PC-9 (cell line): Measurements from ENCODE around the gene STARD8. TPM values are rescaled to one million over a fixed set of nuclear protein-coding genes. Genes with fewer than 3 reads are reported as not detected.

Source experiments
- BruUV-seq: library from RNA; stranded (reverse); fragments of 400-500 nt; replicated peaks from 2 replicates; lab custom pipeline; 2021; lab: Mats Ljungman, UMichigan
- CTCF ChIA-PET: fragments of 300-600 bp; sonication (Branson Sonifier 250); formaldehyde crosslinking; loops from one replicate; lab custom pipeline; 2022; ENCODE audit warnings: antibody characterized with exemption; lab: Charles Lee
- POLR2A ChIA-PET: fragments of 300-600 bp; sonication (Branson Sonifier 250); formaldehyde crosslinking; loops from one replicate; lab custom pipeline; 2022; ENCODE audit warnings: antibody characterized with exemption; ENCODE audit not compliant: unreplicated experiment; lab: Charles Lee
- DNase-seq, 2 experiments: peaks; one replicate each; pipeline versions ENCODE4 v3.0.0 to v3.0.0-alpha.2; 2015 to 2022; ENCODE audit warnings: mixed read lengths in 1 of 2
- H2AFZ ChIP-seq: fragments of 200-600 bp; sonication (generic); 2 replicates; pipeline ENCODE4 v1.8.1; 2017; ENCODE audit warnings: antibody characterized with exemption
- H3F3A ChIP-seq: fragments of 200-600 bp; sonication (generic); 2 replicates; pipeline ENCODE4 v1.8.1; 2017; ENCODE audit warnings: antibody characterized with exemption, mild to moderate bottlenecking, low read depth; ENCODE audit not compliant: insufficient read depth
- H3K27ac ChIP-seq: fragments of 200-600 bp; sonication (generic); 2 replicates; pipeline ENCODE4 v1.6.1; 2016; ENCODE audit warnings: mixed run types
- H3K27me3 ChIP-seq: fragments of 200-600 bp; sonication (generic); 2 replicates; pipeline ENCODE4 v1.6.1; 2016; ENCODE audit warnings: low read depth, mixed run types; ENCODE audit not compliant: insufficient read depth
- H3K36me3 ChIP-seq: fragments of 200-600 bp; sonication (generic); 2 replicates; pipeline ENCODE4 v1.6.1; 2016; ENCODE audit warnings: low read depth, mixed run types
- H3K4me1 ChIP-seq: fragments of 200-600 bp; sonication (generic); replicated peaks from 2 replicates; pipeline ENCODE4 v1.6.1; 2016; ENCODE audit warnings: mixed run types; ENCODE audit not compliant: insufficient read depth
- H3K4me2 ChIP-seq: fragments of 200-600 bp; sonication (generic); 2 replicates; pipeline ENCODE4 v1.6.1; 2017; ENCODE audit warnings: mixed run types
- H3K4me3 ChIP-seq: fragments of 200-600 bp; sonication (generic); 2 replicates; pipeline ENCODE4 v1.6.1; 2016; ENCODE audit warnings: mixed run types
- H3K79me2 ChIP-seq: fragments of 200-600 bp; sonication (generic); 2 replicates; pipeline ENCODE4 v1.6.1; 2017; ENCODE audit warnings: low read depth, mixed run types
- H3K9me2 ChIP-seq: fragments of 200-600 bp; sonication (generic); 2 replicates; pipeline ENCODE4 v1.8.1; 2017; ENCODE audit warnings: mild to moderate bottlenecking; ENCODE audit not compliant: insufficient read depth
- H3K9me3 ChIP-seq: fragments of 200-600 bp; sonication (generic); 2 replicates; pipeline ENCODE4 v1.8.1; 2016; ENCODE audit warnings: low read depth; ENCODE audit not compliant: insufficient read depth
- H4K20me1 ChIP-seq: fragments of 200-600 bp; sonication (generic); 2 replicates; pipeline ENCODE4 v1.8.1; 2017; ENCODE audit not compliant: insufficient read depth
- CTCF ChIP-seq: fragments of 200-600 bp; sonication (generic); conservative IDR thresholded peaks from 2 replicates; pipeline ENCODE4 v1.6.1; 2017; ENCODE audit warnings: mixed run types, antibody characterized with exemption, mild to moderate bottlenecking, moderate library complexity
- EZH2 ChIP-seq: fragments of 200-600 bp; sonication (generic); IDR thresholded peaks from 2 replicates; pipeline ENCODE4 v1.8.0; 2017; ENCODE audit warnings: antibody characterized with exemption, low read depth
- intact Hi-C: fragments of 100-400 bp; cut with micrococcal nuclease; formaldehyde crosslinking; loops from one replicate; pipeline ENCODE4 v1.10.0; 2022; ENCODE audit not compliant: unreplicated experiment
- total RNA-seq: library from RNA; stranded (reverse); gene quantifications from 2 replicates; pipeline ENCODE4 v1.2.3, GENCODE V29; 2021

The STARD8 gene
- total RNA-seq, 1 experiment from 2014 or later, result 2.2 TPM

GRCh38 chrX:68681443-68681941, 34.0 kb downstream of the STARD8 start:
- H3K27me3 ChIP-seq, result no peaks in the 10 kb centered on the region
- H3K4me3 ChIP-seq, result no peak overlapping the region
- no peak overlapping the region for H2AFZ ChIP-seq
- no peak for TF ChIP-seq EZH2
- TF ChIP-seq CTCF, result no peak
- no peaks in the 10 kb centered on the region for H3K79me2 ChIP-seq
- no peaks in the 10 kb centered on the region for H3K36me3 ChIP-seq
- ChIA-PET POLR2A (interaction anchor here (0.5 kb wide), 1 partner anchor 93 kb away, joined by 11 read pairs; no protein-coding TSS in a partner anchor), CTCF (no interaction called here)
- no peak overlapping the region for H3K27ac ChIP-seq
- H3F3A ChIP-seq, result no peaks in the 10 kb centered on the region
- BruUV-seq, result no TSS peak
- no peaks in the 10 kb centered on the region for H3K9me3 ChIP-seq
- no peaks in the 10 kb centered on the region for H4K20me1 ChIP-seq
- no peaks in the 10 kb centered on the region for H3K4me1 ChIP-seq
- intact Hi-C loops, result no loop called here
- no peak for DNase-seq
- H3K4me2 ChIP-seq, result no peak overlapping the region
- H3K9me2 ChIP-seq, result no peaks in the 10 kb centered on the region

GRCh38 chrX:68682790-68683189, 35.3 kb downstream of the STARD8 start:
- Histone ChIP-seq H3K9me3 (no peaks in the 10 kb centered on the region), H3K4me2 (no peak overlapping the region), H3K79me2 (no peaks in the 10 kb centered on the region), H3F3A (no peaks in the 10 kb centered on the region), H3K4me3 (no peak overlapping the region), H2AFZ (no peak overlapping the region), H3K27me3 (no peaks in the 10 kb centered on the region), H3K27ac (no peak overlapping the region), H3K4me1 (no peaks in the 10 kb centered on the region), H4K20me1 (no peaks in the 10 kb centered on the region), H3K36me3 (no peaks in the 10 kb centered on the region), H3K9me2 (no peaks in the 10 kb centered on the region)
- DNase-seq, result no peak
- intact Hi-C loops, result no loop called here
- CTCF ChIA-PET, result no interaction called here
- TF ChIP-seq EZH2 (no peak), CTCF (no peak)
- POLR2A ChIA-PET, result no interaction called here
- no TSS peak for BruUV-seq

GRCh38 chrX:68683580-68683979, 36.1 kb downstream of the STARD8 start:
- Histone ChIP-seq H3K4me3 (no peak overlapping the region), H4K20me1 (no peaks in the 10 kb centered on the region), H3K27me3 (no peaks in the 10 kb centered on the region), H3K79me2 (no peaks in the 10 kb centered on the region), H2AFZ (no peak overlapping the region), H3K9me3 (no peaks in the 10 kb centered on the region), H3K9me2 (no peaks in the 10 kb centered on the region), H3K27ac (no peak overlapping the region), H3F3A (no peaks in the 10 kb centered on the region), H3K4me2 (no peak overlapping the region), H3K4me1 (no peaks in the 10 kb centered on the region), H3K36me3 (no peaks in the 10 kb centered on the region)
- no peak for DNase-seq
- CTCF ChIA-PET, result interaction anchor here (0.6 kb wide), 1 partner anchor 755 kb away, joined by 15 read pairs; no protein-coding TSS in a partner anchor
- no TSS peak for BruUV-seq
- POLR2A ChIA-PET, result no interaction called here
- TF ChIP-seq CTCF (no peak), EZH2 (no peak)
- intact Hi-C loops, result no loop called here
